GM20000 (cell line): ENCODE data around the gene ADK.

ENCODE experiments used
- DNase-seq: peaks from one replicate; pipeline ENCODE4 v3.0.0; 2012; ENCODE audit warnings: low spot score
- TF ChIP-seq, protein P1 (sequence below): IDR thresholded peaks from 2 replicates; pipeline ENCODE4 v1.5.1; 2012; ENCODE audit warnings: mild to moderate bottlenecking, control low read depth; ENCODE audit errors: extremely low read depth, missing control alignments

ADK gene

GRCh38 chr10:74746813-74747212 lies 595.8 kb downstream of the ADK start:
- TF ChIP-seq, protein P1, sequence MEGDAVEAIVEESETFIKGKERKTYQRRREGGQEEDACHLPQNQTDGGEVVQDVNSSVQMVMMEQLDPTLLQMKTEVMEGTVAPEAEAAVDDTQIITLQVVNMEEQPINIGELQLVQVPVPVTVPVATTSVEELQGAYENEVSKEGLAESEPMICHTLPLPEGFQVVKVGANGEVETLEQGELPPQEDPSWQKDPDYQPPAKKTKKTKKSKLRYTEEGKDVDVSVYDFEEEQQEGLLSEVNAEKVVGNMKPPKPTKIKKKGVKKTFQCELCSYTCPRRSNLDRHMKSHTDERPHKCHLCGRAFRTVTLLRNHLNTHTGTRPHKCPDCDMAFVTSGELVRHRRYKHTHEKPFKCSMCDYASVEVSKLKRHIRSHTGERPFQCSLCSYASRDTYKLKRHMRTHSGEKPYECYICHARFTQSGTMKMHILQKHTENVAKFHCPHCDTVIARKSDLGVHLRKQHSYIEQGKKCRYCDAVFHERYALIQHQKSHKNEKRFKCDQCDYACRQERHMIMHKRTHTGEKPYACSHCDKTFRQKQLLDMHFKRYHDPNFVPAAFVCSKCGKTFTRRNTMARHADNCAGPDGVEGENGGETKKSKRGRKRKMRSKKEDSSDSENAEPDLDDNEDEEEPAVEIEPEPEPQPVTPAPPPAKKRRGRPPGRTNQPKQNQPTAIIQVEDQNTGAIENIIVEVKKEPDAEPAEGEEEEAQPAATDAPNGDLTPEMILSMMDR: no peak
- DNase-seq: no peak

- TF ChIP-seq, protein P1: no peak
- DNase-seq: no peak
Observed at GRCh38 chr10:74748468-74749031, 597.5 kb downstream of the ADK start.

DNA sequence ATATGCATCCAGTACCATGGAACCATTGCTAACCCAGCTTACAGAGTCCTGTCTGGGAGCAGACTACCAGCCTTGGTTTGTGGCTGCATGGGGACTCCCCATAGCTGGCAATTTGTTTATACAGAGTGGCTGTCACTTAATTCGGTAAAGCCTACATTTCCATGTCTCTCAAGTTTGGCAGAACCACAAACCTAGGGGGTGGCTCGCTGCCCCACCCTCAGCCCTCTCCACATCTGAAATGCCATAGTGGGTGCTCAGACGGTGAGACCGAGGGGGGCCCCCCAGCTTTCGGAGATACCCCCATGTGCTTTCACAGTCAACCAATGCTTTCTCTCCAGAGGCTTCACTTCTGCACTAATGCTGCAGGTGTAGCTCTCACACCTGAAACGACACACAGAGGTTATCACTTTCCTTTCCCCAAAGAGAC lies 599.8 kb downstream of the ADK start:
- DNase-seq: peak; percentile 35
- TF ChIP-seq, protein P1: peak; percentile 18

DNA sequence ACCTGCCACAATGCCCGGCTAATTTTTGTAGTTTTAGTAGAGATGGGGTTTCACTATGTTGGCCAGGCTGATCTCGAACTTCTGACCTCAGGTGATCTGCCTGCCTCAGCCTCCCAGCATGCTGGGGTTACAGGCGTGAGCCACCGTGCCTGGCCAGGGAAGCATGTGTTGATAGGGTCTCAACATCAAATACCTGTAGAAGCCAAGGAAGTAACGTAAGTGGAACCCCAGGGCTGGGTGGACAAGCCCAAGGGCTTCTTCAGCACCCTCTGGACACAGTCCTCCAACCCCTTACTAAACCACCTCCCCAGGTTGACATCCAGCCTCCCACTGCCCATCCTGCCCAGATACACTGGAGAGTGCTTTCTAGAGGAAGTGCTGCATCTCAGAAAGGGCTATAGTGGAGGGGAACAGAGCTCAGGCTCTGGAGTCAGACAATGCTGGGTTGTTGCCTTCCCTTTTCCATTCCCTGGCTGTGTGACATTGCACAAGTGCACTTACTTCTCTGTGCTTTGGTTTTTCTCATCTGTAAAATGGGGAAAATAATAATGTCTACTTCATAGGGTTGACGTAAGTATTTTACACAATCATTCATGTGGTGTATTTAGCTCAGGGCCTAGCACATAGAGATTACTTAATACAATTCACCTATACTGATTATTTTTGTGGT lies 601.5 kb downstream of the ADK start:
- TF ChIP-seq, protein P1: no peak
- no peak for DNase-seq

- DNase-seq: no peak
- TF ChIP-seq, protein P1: no peak
Observed at GRCh38 chr10:74753442-74754211, 602.6 kb downstream of the ADK start.

- TF ChIP-seq, protein P1: no peak
- no peak for DNase-seq
Observed at GRCh38 chr10:74754381-74754821, 603.4 kb downstream of the ADK start.

- TF ChIP-seq, protein P1: no peak
- DNase-seq: no peak
Observed at GRCh38 chr10:74755273-74755672, 604.3 kb downstream of the ADK start.
